ENCODE measurements around the gene RAB8B.

DNA sequence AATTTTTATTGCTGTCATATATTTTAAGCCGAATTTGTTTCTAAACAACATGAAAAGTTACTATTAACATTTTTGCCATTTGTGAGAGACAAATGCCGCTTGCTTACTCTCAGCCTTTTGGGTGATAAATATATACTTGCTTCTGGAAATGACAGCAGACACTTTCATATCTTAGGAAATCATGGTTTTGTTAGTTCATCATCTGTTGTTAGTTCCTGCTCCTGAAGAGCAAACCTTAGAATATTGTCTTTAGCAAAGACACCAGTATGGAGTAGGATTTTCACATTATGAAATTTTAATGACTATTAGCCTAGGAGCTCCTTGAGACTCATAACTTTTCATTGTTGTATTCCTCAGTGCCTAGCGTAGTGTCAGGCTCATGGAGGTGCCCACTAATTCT is 36.0 kb downstream of the RAB8B start:
- TF ChIP-seq EZH2 (IDR thresholded peaks at IDR 0.05) (no peak), POLR2AphosphoS5 (IDR thresholded peaks at IDR 0.05; ENCODE audit: borderline replicate concordance, low read depth, low read length) (no peak)

All from SK-N-MC (cell line).